Astrocyte of the spinal cord (primary cell): ENCODE measurements around the gene CNTN2.

ENCODE experiments used
- DNase-seq: peaks from one replicate; pipeline ENCODE4 v3.0.0; 2011; ENCODE audit warnings: low read depth, low spot score
- H3K4me3 ChIP-seq: 2 replicates; pipeline ENCODE4 v1.5.1; 2011; ENCODE audit warnings: low read depth, mild to moderate bottlenecking, low read length, moderate library complexity
- in situ Hi-C: cut with HindIII; loops from 2 replicates; pipeline ENCODE4 v1.10.0; 2017; ENCODE audit warnings: low sequenced_read_pairs
- TF ChIP-seq, protein P1 (sequence below): IDR thresholded peaks from 2 replicates; pipeline ENCODE4 v1.5.1; 2012; ENCODE audit warnings: low read depth, mild to moderate bottlenecking, low read length, inconsistent platforms

The CNTN2 gene

DNA sequence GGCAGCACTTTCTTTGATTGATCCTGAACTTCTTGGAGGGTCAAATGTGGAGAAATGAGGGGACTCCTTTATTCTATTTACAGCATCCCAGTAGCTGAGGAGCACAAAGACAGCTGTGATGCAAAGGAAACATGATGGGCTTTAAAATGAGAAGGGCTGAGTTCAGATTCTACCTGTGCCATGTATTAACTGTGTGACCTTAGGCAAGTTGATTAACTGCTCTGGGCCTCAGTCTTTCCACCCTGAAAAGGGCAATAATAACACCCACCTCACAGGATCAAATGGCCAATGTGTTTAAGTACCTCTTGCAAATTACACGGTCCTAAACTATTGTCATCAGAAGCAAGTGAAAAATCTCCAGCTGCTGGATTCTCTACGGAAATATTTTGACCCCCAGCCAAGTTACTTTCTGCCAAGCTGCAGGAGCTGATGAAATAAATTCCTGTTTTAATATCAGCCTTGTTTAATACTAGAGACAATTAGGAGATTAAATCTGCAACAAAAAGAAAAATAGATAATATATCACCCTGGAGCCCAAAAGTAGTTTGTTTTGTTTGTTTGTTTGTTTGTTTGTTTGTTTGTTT, 25.5 kb downstream of the CNTN2 start:
- TF ChIP-seq, protein P1, sequence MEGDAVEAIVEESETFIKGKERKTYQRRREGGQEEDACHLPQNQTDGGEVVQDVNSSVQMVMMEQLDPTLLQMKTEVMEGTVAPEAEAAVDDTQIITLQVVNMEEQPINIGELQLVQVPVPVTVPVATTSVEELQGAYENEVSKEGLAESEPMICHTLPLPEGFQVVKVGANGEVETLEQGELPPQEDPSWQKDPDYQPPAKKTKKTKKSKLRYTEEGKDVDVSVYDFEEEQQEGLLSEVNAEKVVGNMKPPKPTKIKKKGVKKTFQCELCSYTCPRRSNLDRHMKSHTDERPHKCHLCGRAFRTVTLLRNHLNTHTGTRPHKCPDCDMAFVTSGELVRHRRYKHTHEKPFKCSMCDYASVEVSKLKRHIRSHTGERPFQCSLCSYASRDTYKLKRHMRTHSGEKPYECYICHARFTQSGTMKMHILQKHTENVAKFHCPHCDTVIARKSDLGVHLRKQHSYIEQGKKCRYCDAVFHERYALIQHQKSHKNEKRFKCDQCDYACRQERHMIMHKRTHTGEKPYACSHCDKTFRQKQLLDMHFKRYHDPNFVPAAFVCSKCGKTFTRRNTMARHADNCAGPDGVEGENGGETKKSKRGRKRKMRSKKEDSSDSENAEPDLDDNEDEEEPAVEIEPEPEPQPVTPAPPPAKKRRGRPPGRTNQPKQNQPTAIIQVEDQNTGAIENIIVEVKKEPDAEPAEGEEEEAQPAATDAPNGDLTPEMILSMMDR = no peak
- DNase-seq = no peak
- in situ Hi-C loops = no loop called here
- no peak overlapping the region for H3K4me3 ChIP-seq

DNA sequence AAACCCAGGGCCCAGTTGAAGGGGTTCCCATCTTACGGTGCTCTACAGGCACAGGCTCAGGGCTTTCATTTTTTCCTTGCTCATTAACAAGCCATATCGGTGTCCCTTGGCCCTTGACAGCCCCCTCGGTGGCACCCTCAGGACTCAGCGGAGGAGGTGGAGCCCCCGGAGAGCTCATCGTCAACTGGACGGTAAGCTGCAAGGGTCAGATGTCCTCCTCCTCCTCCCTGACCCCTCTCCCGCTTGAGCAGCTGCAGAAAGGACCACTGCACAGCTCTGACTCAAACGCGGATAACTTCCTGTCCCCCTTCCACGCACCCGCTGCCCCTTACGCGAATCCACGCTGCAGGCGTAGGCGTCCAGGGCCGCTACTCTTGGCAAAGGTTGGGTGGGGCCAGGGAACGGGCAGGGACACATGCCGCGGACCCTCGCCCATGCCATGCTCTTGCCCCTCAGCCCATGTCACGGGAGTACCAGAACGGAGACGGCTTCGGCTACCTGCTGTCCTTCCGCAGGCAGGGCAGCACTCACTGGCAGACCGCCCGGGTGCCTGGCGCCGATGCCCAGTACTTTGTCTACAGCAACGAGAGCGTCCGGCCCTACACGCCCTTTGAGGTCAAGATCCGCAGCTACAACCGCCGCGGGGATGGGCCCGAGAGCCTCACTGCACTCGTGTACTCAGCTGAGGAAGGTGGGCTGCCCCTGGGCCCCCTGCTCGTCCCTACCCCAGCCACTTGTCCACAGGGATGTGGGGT, 26.5 kb downstream of the CNTN2 start:
- TF ChIP-seq, protein P1 = no peak
- in situ Hi-C loops = no loop called here

DNA sequence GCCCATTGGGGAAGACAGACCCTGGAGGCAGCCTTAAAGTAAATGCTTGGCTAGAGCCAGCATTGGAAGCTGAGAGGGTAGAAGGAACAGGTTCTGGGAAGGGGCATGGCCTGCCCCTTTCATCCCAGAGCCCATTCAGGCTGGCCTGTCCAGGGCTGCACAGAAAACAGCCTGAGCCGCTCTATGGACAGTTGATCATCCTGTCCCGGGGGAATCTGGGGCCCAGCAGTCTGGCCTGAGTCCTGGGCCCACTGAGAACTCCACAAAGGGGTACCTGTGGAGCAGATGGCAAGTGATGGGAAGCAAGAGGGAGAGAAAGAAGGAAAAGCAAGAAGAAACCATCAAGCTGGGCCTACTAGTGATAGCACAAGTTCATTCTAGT, 28.0 kb downstream of the CNTN2 start:
- no peak overlapping the region for H3K4me3 ChIP-seq
- no peak for DNase-seq
- in situ Hi-C loops = no loop called here
- TF ChIP-seq, protein P1 = no peak

More for the DNA sequence above, 26.5 kb downstream of the CNTN2 start:
- no peak for DNase-seq
- H3K4me3 ChIP-seq = no peak overlapping the region

DNA sequence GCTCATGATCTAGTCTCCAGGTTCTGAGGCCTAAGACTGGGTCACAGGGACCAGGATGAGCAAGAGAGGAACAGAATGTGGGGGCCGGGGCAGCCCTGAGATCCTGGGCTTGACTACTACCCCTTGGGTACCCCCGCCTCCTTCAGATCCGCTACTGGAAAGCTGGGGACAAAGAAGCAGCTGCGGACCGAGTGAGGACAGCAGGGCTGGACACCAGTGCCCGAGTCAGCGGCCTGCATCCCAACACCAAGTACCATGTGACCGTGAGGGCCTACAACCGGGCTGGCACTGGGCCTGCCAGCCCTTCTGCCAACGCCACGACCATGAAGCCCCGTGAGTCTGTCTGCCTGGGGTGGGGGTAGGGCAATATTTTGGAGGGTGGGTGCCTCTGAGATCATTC, 28.8 kb downstream of the CNTN2 start:
- in situ Hi-C loops = no loop called here
- TF ChIP-seq, protein P1 = no peak
- DNase-seq = no peak
- H3K4me3 ChIP-seq = no peak overlapping the region

DNA sequence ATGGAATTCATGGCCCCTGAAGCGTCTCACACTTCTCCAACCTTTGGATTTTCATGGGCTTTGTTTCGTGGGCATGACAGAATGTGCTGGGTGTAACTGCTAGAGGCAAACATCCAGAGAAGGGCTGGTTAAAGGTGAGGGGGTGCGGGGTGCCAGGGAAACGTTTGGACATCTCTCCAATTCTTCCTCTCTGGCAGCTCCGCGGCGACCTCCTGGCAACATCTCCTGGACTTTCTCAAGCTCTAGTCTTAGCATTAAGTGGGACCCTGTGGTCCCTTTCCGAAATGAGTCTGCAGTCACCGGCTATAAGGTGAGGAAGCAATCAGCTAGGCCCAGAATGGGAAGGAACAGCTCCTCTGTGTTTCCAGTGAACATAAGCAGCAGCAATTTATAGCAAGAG, 29.3 kb downstream of the CNTN2 start:
- TF ChIP-seq, protein P1 = no peak

DNA sequence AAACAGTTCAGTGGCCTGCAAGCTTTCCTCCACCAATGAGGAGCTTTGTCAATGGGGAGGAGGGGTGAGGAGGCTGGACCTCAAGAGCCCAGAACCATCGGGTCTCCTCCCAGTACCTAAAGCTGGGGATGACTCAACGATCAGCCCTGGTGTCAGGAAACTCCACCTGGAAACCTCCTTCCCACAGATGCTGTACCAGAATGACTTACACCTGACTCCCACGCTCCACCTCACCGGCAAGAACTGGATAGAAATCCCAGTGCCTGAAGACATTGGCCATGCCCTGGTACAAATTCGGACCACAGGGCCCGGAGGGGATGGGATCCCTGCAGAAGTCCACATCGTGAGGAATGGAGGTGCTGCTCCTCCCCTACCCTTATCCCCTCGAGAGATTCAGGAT, 29.9 kb downstream of the CNTN2 start:
- H3K4me3 ChIP-seq = no peak overlapping the region
- no peak for DNase-seq
- TF ChIP-seq, protein P1 = no peak
- in situ Hi-C loops = no loop called here

More for the DNA sequence above, 29.3 kb downstream of the CNTN2 start:
- in situ Hi-C loops = no loop called here
- no peak for DNase-seq
- H3K4me3 ChIP-seq = no peak overlapping the region
